Breast epithelium (tissue), 4 donors: ENCODE measurements around the gene MIA3. TPM values are rescaled to one million over a fixed set of nuclear protein-coding genes. Genes with fewer than 3 reads are reported as not detected.

Experiments used
- DNase-seq, 2 donors: peaks; one replicate each; pipeline ENCODE4 v3.0.0-alpha.2; 2019; ENCODE audit warnings: low spot score in 2 of 2
- H3K27ac ChIP-seq, 2 donors: fragments of 200-600 bp; sonication (generic) in 1 of 2; one replicate each; pipeline ENCODE4 v1.5.1; 2016 to 2019; ENCODE audit warnings: mild to moderate bottlenecking in 1 of 2
- H3K27me3 ChIP-seq, 2 donors: fragments of 200-600 bp; sonication (generic) in 1 of 2; one replicate each; pipeline versions ENCODE4 v1.5.1 to v1.6.0; 2017 to 2019; ENCODE audit warnings: control low read depth in 1 of 2, mild to moderate bottlenecking in 1 of 2
- H3K36me3 ChIP-seq: fragments of 200-600 bp; one replicate; pipeline ENCODE4 v1.5.1; 2019
- H3K4me1 ChIP-seq, 2 donors: fragments of 200-600 bp; sonication (generic); one replicate each; pipeline ENCODE4 v1.5.1; 2016 to 2019; ENCODE audit warnings: control low read depth in 1 of 2
- H3K4me3 ChIP-seq, 3 donors: fragments of 200-600 bp; sonication (generic); 1 replicate in 2 of 3; 2 replicates in 1 of 3; pipeline ENCODE4 v1.5.1; 2016 to 2019; ENCODE audit warnings: mild to moderate bottlenecking in 3 of 3, moderate library complexity in 2 of 3
- H3K9me3 ChIP-seq, 2 donors: fragments of 200-600 bp; sonication (generic) in 1 of 2; one replicate each; pipeline ENCODE4 v1.5.1; 2016 to 2019; ENCODE audit warnings: control low read depth in 1 of 2
- CTCF ChIP-seq, 3 donors: fragments of 450-650 bp; IDR thresholded peaks; one replicate each; pipeline ENCODE4 v1.5.1; 2016 to 2017; ENCODE audit warnings: antibody characterized with exemption in 3 of 3, mild to moderate bottlenecking in 3 of 3, moderate library complexity in 3 of 3
- POLR2A ChIP-seq: fragments of 450-650 bp; IDR thresholded peaks from one replicate; pipeline ENCODE4 v1.6.1; 2016; ENCODE audit warnings: antibody characterized with exemption, mild to moderate bottlenecking, moderate library complexity
- POLR2AphosphoS5 ChIP-seq, 3 donors: sonication (generic); formaldehyde crosslinking; IDR thresholded peaks; one replicate each; pipeline ENCODE4 v1.6.1; 2017; ENCODE audit warnings: antibody characterized with exemption in 3 of 3
- intact Hi-C: fragments of 100-400 bp; cut with DNase I; formaldehyde crosslinking; loops from one replicate; pipeline ENCODE4 v1.15.1; 2023; ENCODE audit warnings: low total_unique reads
- total RNA-seq, 3 donors: library from RNA; depleted of rRNA; stranded (reverse); fragments of >200 nt; gene quantifications; one replicate each; pipeline ENCODE4 v1.1.0, GENCODE V29; 2016

MIA3 gene
- total RNA-seq, 3 donors from 2014 or later, result 54.4 to 101 (median 55.7) TPM

- H3K4me3 ChIP-seq, result no peak overlapping the region
- H3K4me1 ChIP-seq, result no peaks in the 10 kb centered on the region
- H3K27me3 ChIP-seq, result no peaks in the 10 kb centered on the region
- no peak for DNase-seq
- TF ChIP-seq POLR2AphosphoS5 (IDR thresholded peaks at IDR 0.05) (no peak), POLR2A (no peak), CTCF (IDR thresholded peaks at IDR 0.05) (no peak)
- no peaks in the 10 kb centered on the region for H3K36me3 ChIP-seq
- no peaks in the 10 kb centered on the region for H3K9me3 ChIP-seq
- no peak overlapping the region for H3K27ac ChIP-seq
- intact Hi-C loops, result no loop called here
Observed at GRCh38 chr1:222610728-222611127, 7.2 kb upstream of the MIA3 start.

- Histone ChIP-seq H3K4me3 (no peak overlapping the region), H3K27ac (no peak overlapping the region), H3K27me3 (no peaks in the 10 kb centered on the region), H3K36me3 (no peaks in the 10 kb centered on the region), H3K9me3 (no peaks in the 10 kb centered on the region), H3K4me1 (no peaks in the 10 kb centered on the region)
- intact Hi-C loops, result no loop called here
- no peak for DNase-seq
- TF ChIP-seq POLR2AphosphoS5 (IDR thresholded peaks at IDR 0.05), result no peak
- TF ChIP-seq POLR2A, result no peak
- TF ChIP-seq CTCF (IDR thresholded peaks at IDR 0.05), result no peak
Observed at GRCh38 chr1:222613627-222614026, 4.3 kb upstream of the MIA3 start.

GRCh38 chr1:222616525-222616924 is 1.4 kb upstream of the MIA3 start:
- TF ChIP-seq CTCF (IDR thresholded peaks at IDR 0.05) (no peak), POLR2AphosphoS5 (IDR thresholded peaks at IDR 0.05) (no peak), POLR2A (no peak)
- no peak for DNase-seq
- Histone ChIP-seq H3K27me3 (no peaks in the 10 kb centered on the region), H3K4me3 (no peak overlapping the region), H3K9me3 (no peaks in the 10 kb centered on the region), H3K27ac (peak overlapping the region in 1 of 2 donors; percentile 85), H3K4me1 (no peaks in the 10 kb centered on the region), H3K36me3 (no peaks in the 10 kb centered on the region)
- intact Hi-C loops, result no loop called here

GRCh38 chr1:222617367-222617951 is 438 bp upstream of the MIA3 start:
- Histone ChIP-seq H3K4me1 (no peaks in the 10 kb centered on the region), H3K27ac (peak overlapping the region; percentile 83 to 85), H3K36me3 (no peaks in the 10 kb centered on the region), H3K9me3 (no peaks in the 10 kb centered on the region), H3K4me3 (peak overlapping the region; percentile 47 to 99 (median 97)), H3K27me3 (no peaks in the 10 kb centered on the region)
- TF ChIP-seq POLR2A (peak; percentile 46), POLR2AphosphoS5 (IDR thresholded peaks at IDR 0.05) (peak in 2 of 3 donors; percentile 42 to 66), CTCF (IDR thresholded peaks at IDR 0.05) (no peak)
- intact Hi-C loops, result no loop called here
- DNase-seq, result peak; percentile 87 to 93

- no peaks in the 10 kb centered on the region for H3K4me1 ChIP-seq
- H3K27me3 ChIP-seq, result no peaks in the 10 kb centered on the region
- DNase-seq, result no peak
- no peaks in the 10 kb centered on the region for H3K9me3 ChIP-seq
- peak overlapping the region in 1 of 2 donors; percentile 91 for H3K27ac ChIP-seq
- H3K36me3 ChIP-seq, result no peaks in the 10 kb centered on the region
- H3K4me3 ChIP-seq, result peak overlapping the region; percentile 97 to 99 (median 98)
- intact Hi-C loops, result no loop called here
- TF ChIP-seq CTCF (IDR thresholded peaks at IDR 0.05) (no peak), POLR2A (no peak), POLR2AphosphoS5 (IDR thresholded peaks at IDR 0.05) (no peak)
Observed at GRCh38 chr1:222618880-222619596, 1.1 kb downstream of the MIA3 start.
